SK-N-SH (cell line): ENCODE results near the gene BAK1. TPM values are rescaled to one million over a fixed set of nuclear protein-coding genes. Genes with fewer than 3 reads are reported as not detected.

ENCODE experiments used
- CTCF ChIA-PET: fragments of 300-600, 350-600 bp; formaldehyde crosslinking; extraction: SDS; loops from one replicate; lab custom pipeline; 2021; lab: Yijun Ruan, JAX
- POLR2A ChIA-PET: fragments of 350-600 bp; sonication (Branson Sonifier 250); formaldehyde crosslinking; extraction: SDS; loops from one replicate; lab custom pipeline; 2020; ENCODE audit warnings: antibody characterized with exemption, inconsistent platforms; lab: Yijun Ruan, JAX
- DNase-seq: peaks from one replicate; pipeline ENCODE4 v3.0.0; 2012
- H2AFZ ChIP-seq: fragments of 200-600 bp; sonication (generic); 2 replicates; pipeline ENCODE4 v1.8.1; 2016; ENCODE audit warnings: antibody characterized with exemption, mild to moderate bottlenecking, low read depth
- H3F3A ChIP-seq: fragments of 200-600 bp; sonication (generic); replicated peaks from 2 replicates; pipeline ENCODE3; 2016; ENCODE audit warnings: antibody characterized with exemption, mild to moderate bottlenecking; ENCODE audit not compliant: insufficient read depth
- H3K27ac ChIP-seq, 2 experiments: fragments of 200-500 bp in 1 of 2; fragments of 200-600 bp in 1 of 2; sonication (Bioruptor generic) in 1 of 2; sonication (generic), shearing (Covaris generic) in 1 of 2; 2 replicates each; pipeline versions ENCODE4 v1.5.1 to v1.6.1; 2014 to 2016; ENCODE audit warnings: low read depth in 2 of 2, inconsistent platforms in 1 of 2, low read length in 1 of 2, mild to moderate bottlenecking in 1 of 2, mixed read lengths in 1 of 2
- H3K27me3 ChIP-seq: fragments of 200-600 bp; sonication (generic), shearing (Covaris generic); 2 replicates; pipeline ENCODE4 v1.6.1; 2016; ENCODE audit warnings: mixed run types; ENCODE audit not compliant: insufficient read depth
- H3K36me3 ChIP-seq, 2 experiments: fragments of 200-500 bp in 1 of 2; fragments of 200-600 bp in 1 of 2; sonication (Bioruptor generic) in 1 of 2; sonication (generic) in 1 of 2; replicated peaks in 1 of 2; 2 replicates each; pipeline versions ENCODE3 to v1.5.1; 2014 to 2016; ENCODE audit warnings: low read length in 1 of 2, mild to moderate bottlenecking in 1 of 2; ENCODE audit not compliant: insufficient read depth in 2 of 2, control insufficient read depth in 1 of 2
- H3K4me1 ChIP-seq, 2 experiments: fragments of 200-500 bp in 1 of 2; fragments of 200-600 bp in 1 of 2; sonication (Bioruptor generic) in 1 of 2; sonication (generic), shearing (Covaris generic) in 1 of 2; 2 replicates each; pipeline versions ENCODE4 v1.5.1 to v1.6.1; 2014 to 2016; ENCODE audit warnings: low read depth in 1 of 2, low read length in 1 of 2, mixed run types in 1 of 2; ENCODE audit not compliant: insufficient read depth in 2 of 2, control insufficient read depth in 1 of 2
- H3K4me2 ChIP-seq: fragments of 200-600 bp; sonication (generic), shearing (Covaris generic); 2 replicates; pipeline ENCODE4 v1.6.1; 2017; ENCODE audit warnings: mixed run types
- H3K4me3 ChIP-seq, 2 experiments: fragments of 200-500 bp in 1 of 2; fragments of 200-600 bp in 1 of 2; sonication (Bioruptor generic) in 1 of 2; sonication (generic), shearing (Covaris generic) in 1 of 2; 2 replicates each; pipeline versions ENCODE4 v1.5.1 to v1.8.1; 2014 to 2016; ENCODE audit warnings: low read depth in 2 of 2, inconsistent platforms in 1 of 2, low read length in 1 of 2, mild to moderate bottlenecking in 1 of 2, mixed read lengths in 1 of 2, moderate library complexity in 1 of 2
- H3K79me2 ChIP-seq: fragments of 200-600 bp; sonication (generic); 2 replicates; pipeline ENCODE4 v1.8.1; 2017; ENCODE audit warnings: mild to moderate bottlenecking; ENCODE audit not compliant: insufficient read depth
- H3K9ac ChIP-seq: fragments of 200-600 bp; sonication (generic); 2 replicates; pipeline ENCODE4 v1.6.1; 2017; ENCODE audit warnings: mixed run types
- H3K9me2 ChIP-seq: fragments of 200-600 bp; sonication (generic); 2 replicates; pipeline ENCODE4 v1.6.1; 2017; ENCODE audit warnings: mixed run types
- H3K9me3 ChIP-seq: fragments of 200-600 bp; sonication (generic); 2 replicates; pipeline ENCODE4 v1.6.1; 2017; ENCODE audit warnings: mixed run types, mild to moderate bottlenecking, moderate library complexity
- H4K20me1 ChIP-seq: fragments of 200-600 bp; sonication (generic); 2 replicates; pipeline ENCODE4 v1.6.1; 2017; ENCODE audit warnings: mild to moderate bottlenecking, mixed run types; ENCODE audit not compliant: insufficient read depth
- FOXJ3 ChIP-seq: sonication (generic); formaldehyde crosslinking; IDR thresholded peaks from 2 replicates; pipeline ENCODE4 v1.5.1; 2020; ENCODE audit warnings: mild to moderate bottlenecking, missing genetic modification reagents
- RCOR1 ChIP-seq: fragments of 150-350 bp; IDR thresholded peaks from 2 replicates; pipeline ENCODE4 v1.6.1; 2017; ENCODE audit warnings: antibody characterized with exemption, low read length
- RXRA ChIP-seq: IDR thresholded peaks from 2 replicates; pipeline ENCODE4 v1.4.0; 2012; ENCODE audit warnings: low read depth, mild to moderate bottlenecking, borderline replicate concordance
- WGBS: methylation state at CpG from one replicate; pipeline ENCODE4 v1.1.6; 2017; ENCODE audit warnings: low lambda C conversion rate; 5-methylcytosine and 5-hydroxymethylcytosine counted together
- polyA plus RNA-seq, 3 experiments: library from polyadenylated mRNA; depleted of rRNA; stranded (reverse); fragments of >200 nt; gene quantifications; 2 replicates each; pipeline ENCODE4 v1.2.3, GENCODE V29; 2012
- TF ChIP-seq, protein P1 (sequence below): IDR thresholded peaks from 2 replicates; pipeline ENCODE4 v1.6.1; 2012; ENCODE audit warnings: mild to moderate bottlenecking, low read depth, low read length, moderate library complexity
- TF ChIP-seq, protein P2 (sequence below): fragments of 150-350 bp; IDR thresholded peaks from 2 replicates; pipeline ENCODE4 v1.6.1; 2016; ENCODE audit warnings: mild to moderate bottlenecking, low read depth, low read length

Gene BAK1
- polyA plus RNA-seq, 1 of the 3 experiments (the other 2 are of a cell fraction) = 15.4 TPM

- H3K79me2 ChIP-seq = no peaks in the 10 kb centered on the region
- no peak overlapping the region for H2AFZ ChIP-seq
- H3K4me2 ChIP-seq = no peak overlapping the region
- peaks cover 4% of the 10 kb centered on the region for H3F3A ChIP-seq
- H3K27me3 ChIP-seq = no peaks in the 10 kb centered on the region
- no peaks in the 10 kb centered on the region for H4K20me1 ChIP-seq
- H3K4me1 ChIP-seq = peaks cover 0 to 5% of the 10 kb centered on the region in 2 experiments; a peak in 1 of 4 replicates
- CTCF ChIA-PET = interaction anchor here (0.9 to 2.0 kb wide), 3 partner anchors 9 to 26 kb away, joined by 3 to 6 read pairs (median 5); no protein-coding TSS in a partner anchor
- DNase-seq = no peak
- WGBS = 87% methylated on average over 2 of the region's 2 CpGs
- H3K9ac ChIP-seq = no peak overlapping the region
- no peaks in the 10 kb centered on the region for H3K36me3 ChIP-seq
- H3K4me3 ChIP-seq = no peak overlapping the region
- H3K9me3 ChIP-seq = no peaks in the 10 kb centered on the region
- H3K27ac ChIP-seq = no peak overlapping the region
- TF ChIP-seq, protein P1, sequence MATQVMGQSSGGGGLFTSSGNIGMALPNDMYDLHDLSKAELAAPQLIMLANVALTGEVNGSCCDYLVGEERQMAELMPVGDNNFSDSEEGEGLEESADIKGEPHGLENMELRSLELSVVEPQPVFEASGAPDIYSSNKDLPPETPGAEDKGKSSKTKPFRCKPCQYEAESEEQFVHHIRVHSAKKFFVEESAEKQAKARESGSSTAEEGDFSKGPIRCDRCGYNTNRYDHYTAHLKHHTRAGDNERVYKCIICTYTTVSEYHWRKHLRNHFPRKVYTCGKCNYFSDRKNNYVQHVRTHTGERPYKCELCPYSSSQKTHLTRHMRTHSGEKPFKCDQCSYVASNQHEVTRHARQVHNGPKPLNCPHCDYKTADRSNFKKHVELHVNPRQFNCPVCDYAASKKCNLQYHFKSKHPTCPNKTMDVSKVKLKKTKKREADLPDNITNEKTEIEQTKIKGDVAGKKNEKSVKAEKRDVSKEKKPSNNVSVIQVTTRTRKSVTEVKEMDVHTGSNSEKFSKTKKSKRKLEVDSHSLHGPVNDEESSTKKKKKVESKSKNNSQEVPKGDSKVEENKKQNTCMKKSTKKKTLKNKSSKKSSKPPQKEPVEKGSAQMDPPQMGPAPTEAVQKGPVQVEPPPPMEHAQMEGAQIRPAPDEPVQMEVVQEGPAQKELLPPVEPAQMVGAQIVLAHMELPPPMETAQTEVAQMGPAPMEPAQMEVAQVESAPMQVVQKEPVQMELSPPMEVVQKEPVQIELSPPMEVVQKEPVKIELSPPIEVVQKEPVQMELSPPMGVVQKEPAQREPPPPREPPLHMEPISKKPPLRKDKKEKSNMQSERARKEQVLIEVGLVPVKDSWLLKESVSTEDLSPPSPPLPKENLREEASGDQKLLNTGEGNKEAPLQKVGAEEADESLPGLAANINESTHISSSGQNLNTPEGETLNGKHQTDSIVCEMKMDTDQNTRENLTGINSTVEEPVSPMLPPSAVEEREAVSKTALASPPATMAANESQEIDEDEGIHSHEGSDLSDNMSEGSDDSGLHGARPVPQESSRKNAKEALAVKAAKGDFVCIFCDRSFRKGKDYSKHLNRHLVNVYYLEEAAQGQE = no peak
- TF ChIP-seq, protein P2, sequence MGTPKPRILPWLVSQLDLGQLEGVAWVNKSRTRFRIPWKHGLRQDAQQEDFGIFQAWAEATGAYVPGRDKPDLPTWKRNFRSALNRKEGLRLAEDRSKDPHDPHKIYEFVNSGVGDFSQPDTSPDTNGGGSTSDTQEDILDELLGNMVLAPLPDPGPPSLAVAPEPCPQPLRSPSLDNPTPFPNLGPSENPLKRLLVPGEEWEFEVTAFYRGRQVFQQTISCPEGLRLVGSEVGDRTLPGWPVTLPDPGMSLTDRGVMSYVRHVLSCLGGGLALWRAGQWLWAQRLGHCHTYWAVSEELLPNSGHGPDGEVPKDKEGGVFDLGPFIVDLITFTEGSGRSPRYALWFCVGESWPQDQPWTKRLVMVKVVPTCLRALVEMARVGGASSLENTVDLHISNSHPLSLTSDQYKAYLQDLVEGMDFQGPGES = no peak
- TF ChIP-seq, all 33 proteins: peak for 0
- POLR2A ChIA-PET = no interaction called here
- no peaks in the 10 kb centered on the region for H3K9me2 ChIP-seq
Observed at GRCh38 chr6:33616113-33616512, 36.0 kb upstream of the BAK1 start.

- Histone ChIP-seq H2AFZ (no peak overlapping the region), H3K4me3 (no peak overlapping the region), H4K20me1 (no peaks in the 10 kb centered on the region), H3K9me2 (no peaks in the 10 kb centered on the region), H3K9me3 (no peaks in the 10 kb centered on the region)
- 67% methylated on average over 2 of the region's 10 CpGs for WGBS
- TF ChIP-seq RXRA (peak; percentile 16; the same call in 1 of the 2 replicates), FOXJ3 (no peak), RCOR1 (no peak)
- TF ChIP-seq, all 33 proteins: peak for 1
- peaks cover 9 to 28% of the 10 kb centered on the region in 2 experiments; a peak in 2 of 4 replicates for H3K4me1 ChIP-seq
- no peak for DNase-seq
- H3K27ac ChIP-seq = no peak overlapping the region; a peak in 1 of 4 replicates
- ChIA-PET POLR2A (no interaction called here), CTCF (interaction anchor here (0.8 to 1.5 kb wide), 4 partner anchors 19 to 41 kb away, joined by 3 to 6 read pairs (median 3); no protein-coding TSS in a partner anchor)
- no peaks in the 10 kb centered on the region for H3K27me3 ChIP-seq
- H3F3A ChIP-seq = peaks cover 4% of the 10 kb centered on the region
- no peak overlapping the region for H3K9ac ChIP-seq
- H3K36me3 ChIP-seq = no peaks in the 10 kb centered on the region
- H3K79me2 ChIP-seq = no peaks in the 10 kb centered on the region
- no peak overlapping the region for H3K4me2 ChIP-seq
Observed at GRCh38 chr6:33613795-33614168, 33.7 kb upstream of the BAK1 start.
